DOHH2 (cell line): ENCODE data around the gene SCAF11.

Experiments
- H3F3A ChIP-seq: fragments of 200-600 bp; sonication (generic), shearing (Covaris generic); 2 replicates; pipeline ENCODE4 v1.6.0; 2016; ENCODE audit warnings: antibody characterized with exemption, mild to moderate bottlenecking; ENCODE audit not compliant: control insufficient read depth, insufficient read depth
- H3K27ac ChIP-seq: fragments of 200-600 bp; sonication (generic); 2 replicates; pipeline ENCODE4 v1.5.1; 2014; ENCODE audit warnings: low read depth, mild to moderate bottlenecking, low read length, moderate library complexity
- H3K27me3 ChIP-seq: fragments of 200-600 bp; sonication (generic); 2 replicates; pipeline ENCODE4 v1.6.1; 2014; ENCODE audit warnings: mild to moderate bottlenecking, low read length, mixed read lengths; ENCODE audit not compliant: control insufficient read depth
- H3K36me3 ChIP-seq: fragments of 200-600 bp; sonication (generic); 2 replicates; pipeline ENCODE4 v1.6.1; 2014; ENCODE audit warnings: mild to moderate bottlenecking, low read length, moderate library complexity, mixed read lengths; ENCODE audit not compliant: control insufficient read depth
- H3K4me1 ChIP-seq: fragments of 200-600 bp; sonication (generic); 2 replicates; pipeline ENCODE4 v1.6.1; 2014; ENCODE audit warnings: mild to moderate bottlenecking, low read length, mixed read lengths; ENCODE audit not compliant: control insufficient read depth
- H3K4me2 ChIP-seq: fragments of 200-600 bp; sonication (generic); 2 replicates; pipeline ENCODE4 v1.6.0; 2014; ENCODE audit warnings: mild to moderate bottlenecking, low read length, moderate library complexity
- H3K4me3 ChIP-seq: fragments of 200-600 bp; sonication (generic); 2 replicates; pipeline ENCODE4 v1.5.1; 2014; ENCODE audit warnings: mild to moderate bottlenecking, low read length, mixed read lengths
- H3K79me2 ChIP-seq: fragments of 200-600 bp; sonication (generic); 2 replicates; pipeline ENCODE4 v1.6.1; 2014; ENCODE audit warnings: mild to moderate bottlenecking, low read length, mixed read lengths; ENCODE audit not compliant: control insufficient read depth
- H3K9me2 ChIP-seq: fragments of 200-600 bp; sonication (generic); replicated peaks from 2 replicates; pipeline ENCODE4 v1.6.1; 2014; ENCODE audit warnings: mild to moderate bottlenecking, low read length, mixed read lengths; ENCODE audit not compliant: control insufficient read depth
- H3K9me3 ChIP-seq: fragments of 200-600 bp; sonication (generic); 2 replicates; pipeline ENCODE4 v1.6.1; 2014; ENCODE audit warnings: antibody characterized with exemption, low read length, mixed read lengths; ENCODE audit not compliant: control insufficient read depth, insufficient read depth
- H4K20me1 ChIP-seq: fragments of 200-600 bp; sonication (generic); 2 replicates; pipeline ENCODE4 v1.6.0; 2014; ENCODE audit warnings: low read depth, mild to moderate bottlenecking, antibody characterized with exemption, low read length, moderate library complexity; ENCODE audit not compliant: control insufficient read depth, insufficient read depth
- EZH2phosphoT487 ChIP-seq: fragments of 200-600 bp; sonication (generic); IDR thresholded peaks from 2 replicates; pipeline ENCODE4 v1.6.1; 2017; ENCODE audit warnings: borderline replicate concordance, mild to moderate bottlenecking, antibody characterized with exemption, low read length, moderate library complexity, mixed read lengths
- TF ChIP-seq, protein P1 (sequence below): fragments of 200-600 bp; sonication (generic); IDR thresholded peaks from one replicate; pipeline ENCODE4 v1.5.1; 2014; ENCODE audit warnings: antibody characterized with exemption, mild to moderate bottlenecking, low read depth, low read length; ENCODE audit not compliant: poor library complexity, severe bottlenecking

The SCAF11 gene

DNA sequence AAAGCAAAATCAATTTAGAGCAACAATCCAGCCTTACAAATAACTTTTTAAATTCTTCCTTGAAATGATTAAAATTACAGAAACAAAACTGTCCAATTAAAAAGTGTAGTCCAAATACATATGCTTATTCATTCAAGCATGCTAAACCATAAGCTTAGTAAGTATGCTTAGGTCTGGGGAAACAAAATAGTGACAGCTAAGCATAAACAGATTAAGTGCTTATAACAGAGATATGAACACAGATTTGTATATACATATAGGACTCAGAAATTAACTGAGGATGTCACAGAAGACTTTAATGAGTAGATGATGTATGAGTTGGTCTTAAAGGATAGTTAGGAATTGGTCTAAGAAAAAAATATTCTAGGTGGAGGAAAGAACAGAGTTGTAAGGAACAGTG is 41.8 kb downstream of the SCAF11 start:
- H3K9me3 ChIP-seq = no peaks in the 10 kb centered on the region
- no peaks in the 10 kb centered on the region for H3K79me2 ChIP-seq
- H3K36me3 ChIP-seq = peaks cover 62% of the 10 kb centered on the region
- no peaks in the 10 kb centered on the region for H3F3A ChIP-seq
- no peaks in the 10 kb centered on the region for H3K9me2 ChIP-seq
- H3K27ac ChIP-seq = no peak overlapping the region
- no peaks in the 10 kb centered on the region for H3K4me1 ChIP-seq
- no peak overlapping the region for H3K4me2 ChIP-seq
- no peaks in the 10 kb centered on the region for H3K27me3 ChIP-seq
- no peak overlapping the region for H3K4me3 ChIP-seq
- H4K20me1 ChIP-seq = no peaks in the 10 kb centered on the region
- TF ChIP-seq, protein P1, sequence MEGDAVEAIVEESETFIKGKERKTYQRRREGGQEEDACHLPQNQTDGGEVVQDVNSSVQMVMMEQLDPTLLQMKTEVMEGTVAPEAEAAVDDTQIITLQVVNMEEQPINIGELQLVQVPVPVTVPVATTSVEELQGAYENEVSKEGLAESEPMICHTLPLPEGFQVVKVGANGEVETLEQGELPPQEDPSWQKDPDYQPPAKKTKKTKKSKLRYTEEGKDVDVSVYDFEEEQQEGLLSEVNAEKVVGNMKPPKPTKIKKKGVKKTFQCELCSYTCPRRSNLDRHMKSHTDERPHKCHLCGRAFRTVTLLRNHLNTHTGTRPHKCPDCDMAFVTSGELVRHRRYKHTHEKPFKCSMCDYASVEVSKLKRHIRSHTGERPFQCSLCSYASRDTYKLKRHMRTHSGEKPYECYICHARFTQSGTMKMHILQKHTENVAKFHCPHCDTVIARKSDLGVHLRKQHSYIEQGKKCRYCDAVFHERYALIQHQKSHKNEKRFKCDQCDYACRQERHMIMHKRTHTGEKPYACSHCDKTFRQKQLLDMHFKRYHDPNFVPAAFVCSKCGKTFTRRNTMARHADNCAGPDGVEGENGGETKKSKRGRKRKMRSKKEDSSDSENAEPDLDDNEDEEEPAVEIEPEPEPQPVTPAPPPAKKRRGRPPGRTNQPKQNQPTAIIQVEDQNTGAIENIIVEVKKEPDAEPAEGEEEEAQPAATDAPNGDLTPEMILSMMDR = no peak
- TF ChIP-seq EZH2phosphoT487 = no peak

DNA sequence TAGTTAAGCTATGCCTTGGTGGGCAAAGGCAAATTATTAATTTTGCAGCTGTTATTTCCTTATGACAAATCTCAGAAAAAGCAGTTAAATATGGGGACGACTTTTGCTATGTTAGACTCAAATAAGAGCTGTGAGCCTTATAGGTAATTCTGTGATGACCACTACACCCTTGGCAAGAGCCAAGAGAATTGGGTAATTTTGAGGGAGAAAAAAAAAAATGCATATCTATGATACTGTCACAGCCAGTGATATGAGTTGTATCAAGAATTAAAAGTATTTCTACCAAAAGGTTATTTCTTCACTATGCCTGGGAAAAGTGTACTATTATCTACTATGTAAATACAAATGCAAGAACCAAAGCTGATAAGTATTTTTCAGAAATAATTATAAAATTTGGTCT is 43.9 kb downstream of the SCAF11 start:
- Histone ChIP-seq H3K9me3 (no peaks in the 10 kb centered on the region), H3K27ac (no peak overlapping the region), H3K9me2 (no peaks in the 10 kb centered on the region), H3K4me2 (no peak overlapping the region), H3K36me3 (peaks cover 82% of the 10 kb centered on the region), H4K20me1 (no peaks in the 10 kb centered on the region), H3K4me3 (no peak overlapping the region), H3K27me3 (no peaks in the 10 kb centered on the region), H3K79me2 (no peaks in the 10 kb centered on the region), H3F3A (no peaks in the 10 kb centered on the region), H3K4me1 (no peaks in the 10 kb centered on the region)
- TF ChIP-seq EZH2phosphoT487 = no peak
- TF ChIP-seq, protein P1 = no peak

DNA sequence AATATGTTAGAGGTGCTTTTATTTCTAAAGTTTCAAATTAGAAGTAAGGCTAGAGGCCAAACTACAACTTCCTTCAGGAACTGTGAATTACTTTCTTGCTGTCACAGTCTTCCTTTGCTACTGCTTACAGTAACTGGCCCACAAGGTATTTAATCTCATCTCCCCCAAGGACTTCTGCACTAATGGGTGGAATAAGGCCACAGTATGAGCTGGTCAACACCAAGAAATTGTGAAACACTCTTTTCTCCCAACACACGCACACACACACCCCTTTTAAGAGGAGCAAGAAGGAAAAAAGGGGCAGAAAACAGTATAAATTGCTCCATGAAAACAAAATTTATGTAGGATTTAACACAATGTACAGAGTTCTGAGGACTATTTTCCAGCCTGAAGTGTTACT is 45.6 kb downstream of the SCAF11 start:
- Histone ChIP-seq H3K4me2 (no peak overlapping the region), H4K20me1 (no peaks in the 10 kb centered on the region), H3K4me3 (no peak overlapping the region), H3K27me3 (no peaks in the 10 kb centered on the region), H3K9me2 (no peaks in the 10 kb centered on the region), H3K27ac (no peak overlapping the region), H3K79me2 (no peaks in the 10 kb centered on the region), H3K36me3 (peaks cover 86% of the 10 kb centered on the region), H3K4me1 (no peaks in the 10 kb centered on the region), H3F3A (no peaks in the 10 kb centered on the region), H3K9me3 (no peaks in the 10 kb centered on the region)
- TF ChIP-seq, protein P1 = no peak
- no peak for TF ChIP-seq EZH2phosphoT487

DNA sequence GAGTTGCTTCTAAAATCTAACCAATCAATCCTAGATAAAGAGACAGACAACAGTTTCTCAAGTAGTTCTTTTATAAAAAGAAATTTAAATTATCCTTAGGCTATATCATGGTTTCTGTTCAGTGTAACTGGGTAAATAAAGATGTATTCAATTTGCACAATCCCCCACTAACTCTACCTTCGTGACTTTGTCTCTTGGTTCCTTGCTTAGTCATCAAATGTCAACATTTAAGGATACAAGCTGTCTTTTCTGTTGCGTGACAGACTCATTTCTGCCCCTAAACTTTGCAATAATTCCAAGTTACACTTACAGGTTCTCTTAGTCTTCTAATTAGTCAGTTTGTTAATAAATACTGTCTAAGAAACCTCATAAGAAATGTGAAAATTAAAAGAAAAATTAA is 50.6 kb downstream of the SCAF11 start:
- H3K4me1 ChIP-seq = no peaks in the 10 kb centered on the region
- H3K79me2 ChIP-seq = no peaks in the 10 kb centered on the region
- H3K4me2 ChIP-seq = no peak overlapping the region
- H3F3A ChIP-seq = no peaks in the 10 kb centered on the region
- no peaks in the 10 kb centered on the region for H3K9me3 ChIP-seq
- no peak overlapping the region for H3K4me3 ChIP-seq
- H3K9me2 ChIP-seq = no peaks in the 10 kb centered on the region
- H3K27ac ChIP-seq = no peak overlapping the region
- no peaks in the 10 kb centered on the region for H3K27me3 ChIP-seq
- H4K20me1 ChIP-seq = no peaks in the 10 kb centered on the region
- TF ChIP-seq, protein P1 = no peak
- no peak for TF ChIP-seq EZH2phosphoT487
- peaks cover 59% of the 10 kb centered on the region for H3K36me3 ChIP-seq
